ENCODE data around the gene TMEM255A. TPM values are rescaled to one million over a fixed set of nuclear protein-coding genes. Genes with fewer than 3 reads are reported as not detected.

TMEM255A gene
- total and polyA plus RNA-seq, 2 of the 13 experiments (the other 11 are each of a cell fraction or from before 2014, with no cell fraction given), result 0.13 to 0.40 TPM

DNA sequence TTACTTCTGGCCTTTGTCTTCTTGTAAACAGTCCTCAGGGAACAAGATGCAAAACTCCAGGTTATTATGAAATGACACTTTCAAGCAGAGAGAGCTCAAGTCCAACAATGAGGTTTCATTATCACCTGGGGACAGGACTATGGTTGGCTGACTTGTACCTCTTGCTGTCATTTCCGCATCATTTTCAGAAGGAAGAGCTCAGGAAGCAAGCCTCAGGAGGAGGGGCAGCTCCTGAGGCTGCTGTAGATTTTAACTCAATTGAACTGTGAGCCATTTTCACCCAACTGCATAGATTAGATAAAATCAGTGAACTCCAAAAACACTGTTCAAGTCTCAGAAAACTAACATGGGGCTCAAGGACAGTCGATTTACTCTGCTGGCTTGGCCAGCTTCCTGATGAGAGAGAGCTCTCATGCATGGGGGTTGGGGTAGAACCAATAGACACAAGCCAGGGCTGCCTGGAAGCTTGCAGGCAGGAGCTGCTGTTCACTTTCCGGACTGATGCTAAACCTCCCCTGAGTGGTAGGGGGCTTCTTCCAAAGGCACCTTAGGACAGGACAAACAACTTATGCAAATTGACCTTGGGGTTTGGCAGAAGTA is 23.6 kb downstream of the TMEM255A start (continued):
- TF ChIP-seq AGO2 (optimal IDR thresholded peaks at IDR 0.05; ENCODE audit: low read depth, low read length), result no peak
- peak; percentile 56; the same call in 1 of the 2 replicates for TF ChIP-seq ZNF292 (CRISPR knock-in tag; IDR thresholded peaks at IDR 0.05; ENCODE audit: borderline replicate concordance, low read depth)
- TF ChIP-seq, protein P1, sequence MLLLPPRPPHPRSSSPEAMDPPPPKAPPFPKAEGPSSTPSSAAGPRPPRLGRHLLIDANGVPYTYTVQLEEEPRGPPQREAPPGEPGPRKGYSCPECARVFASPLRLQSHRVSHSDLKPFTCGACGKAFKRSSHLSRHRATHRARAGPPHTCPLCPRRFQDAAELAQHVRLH (CRISPR knock-in tag; IDR thresholded peaks at IDR 0.05; ENCODE audit: borderline replicate concordance, low read depth), result no peak
- TF ChIP-seq, protein P2, sequence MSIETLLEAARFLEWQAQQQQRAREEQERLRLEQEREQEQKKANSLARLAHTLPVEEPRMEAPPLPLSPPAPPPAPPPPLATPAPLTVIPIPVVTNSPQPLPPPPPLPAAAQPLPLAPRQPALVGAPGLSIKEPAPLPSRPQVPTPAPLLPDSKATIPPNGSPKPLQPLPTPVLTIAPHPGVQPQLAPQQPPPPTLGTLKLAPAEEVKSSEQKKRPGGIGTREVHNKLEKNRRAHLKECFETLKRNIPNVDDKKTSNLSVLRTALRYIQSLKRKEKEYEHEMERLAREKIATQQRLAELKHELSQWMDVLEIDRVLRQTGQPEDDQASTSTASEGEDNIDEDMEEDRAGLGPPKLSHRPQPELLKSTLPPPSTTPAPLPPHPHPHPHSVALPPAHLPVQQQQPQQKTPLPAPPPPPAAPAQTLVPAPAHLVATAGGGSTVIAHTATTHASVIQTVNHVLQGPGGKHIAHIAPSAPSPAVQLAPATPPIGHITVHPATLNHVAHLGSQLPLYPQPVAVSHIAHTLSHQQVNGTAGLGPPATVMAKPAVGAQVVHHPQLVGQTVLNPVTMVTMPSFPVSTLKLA (IDR thresholded peaks at IDR 0.05), result no peak
- no peak for TF ChIP-seq ARNTL (CRISPR knock-in tag; IDR thresholded peaks at IDR 0.05)
- 0 out of 2 replicates have a peak, but pooled peaks have one; percentile 7 for TF ChIP-seq TCF7 (IDR thresholded peaks at IDR 0.05; ENCODE audit: low read depth)
- peak; percentile 49 for TF ChIP-seq GFI1 (CRISPR knock-in tag; IDR thresholded peaks at IDR 0.05; ENCODE audit: borderline replicate concordance)
- TF ChIP-seq FOXJ3 (CRISPR knock-in tag; IDR thresholded peaks at IDR 0.05; ENCODE audit: borderline replicate concordance), result no peak
- TF ChIP-seq NBN (conservative IDR thresholded peaks at IDR 0.05), result no peak
- TF ChIP-seq YY1 (IDR thresholded peaks at IDR 0.05; ENCODE audit: insufficient read depth, insufficient replicate concordance, low read depth, low read length), result peak; percentile 10
- TF ChIP-seq TBX3 (IDR thresholded peaks at IDR 0.05; ENCODE audit: borderline replicate concordance), result no peak
- TF ChIP-seq, protein P3, sequence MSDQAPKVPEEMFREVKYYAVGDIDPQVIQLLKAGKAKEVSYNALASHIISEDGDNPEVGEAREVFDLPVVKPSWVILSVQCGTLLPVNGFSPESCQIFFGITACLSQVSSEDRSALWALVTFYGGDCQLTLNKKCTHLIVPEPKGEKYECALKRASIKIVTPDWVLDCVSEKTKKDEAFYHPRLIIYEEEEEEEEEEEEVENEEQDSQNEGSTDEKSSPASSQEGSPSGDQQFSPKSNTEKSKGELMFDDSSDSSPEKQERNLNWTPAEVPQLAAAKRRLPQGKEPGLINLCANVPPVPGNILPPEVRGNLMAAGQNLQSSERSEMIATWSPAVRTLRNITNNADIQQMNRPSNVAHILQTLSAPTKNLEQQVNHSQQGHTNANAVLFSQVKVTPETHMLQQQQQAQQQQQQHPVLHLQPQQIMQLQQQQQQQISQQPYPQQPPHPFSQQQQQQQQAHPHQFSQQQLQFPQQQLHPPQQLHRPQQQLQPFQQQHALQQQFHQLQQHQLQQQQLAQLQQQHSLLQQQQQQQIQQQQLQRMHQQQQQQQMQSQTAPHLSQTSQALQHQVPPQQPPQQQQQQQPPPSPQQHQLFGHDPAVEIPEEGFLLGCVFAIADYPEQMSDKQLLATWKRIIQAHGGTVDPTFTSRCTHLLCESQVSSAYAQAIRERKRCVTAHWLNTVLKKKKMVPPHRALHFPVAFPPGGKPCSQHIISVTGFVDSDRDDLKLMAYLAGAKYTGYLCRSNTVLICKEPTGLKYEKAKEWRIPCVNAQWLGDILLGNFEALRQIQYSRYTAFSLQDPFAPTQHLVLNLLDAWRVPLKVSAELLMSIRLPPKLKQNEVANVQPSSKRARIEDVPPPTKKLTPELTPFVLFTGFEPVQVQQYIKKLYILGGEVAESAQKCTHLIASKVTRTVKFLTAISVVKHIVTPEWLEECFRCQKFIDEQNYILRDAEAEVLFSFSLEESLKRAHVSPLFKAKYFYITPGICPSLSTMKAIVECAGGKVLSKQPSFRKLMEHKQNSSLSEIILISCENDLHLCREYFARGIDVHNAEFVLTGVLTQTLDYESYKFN (CRISPR knock-in tag; conservative IDR thresholded peaks at IDR 0.05), result peak; percentile 51
- TF ChIP-seq ZNF792 (CRISPR knock-in tag; IDR thresholded peaks at IDR 0.05), result no peak
